Naive thymus-derived CD4-positive, alpha-beta T cell (primary cell): ENCODE results near the gene HOXD11. TPM values are rescaled to one million over a fixed set of nuclear protein-coding genes. Genes with fewer than 3 reads are reported as not detected.
A peak's percentile ranks its signal among the peaks of the same experiment; 100 is the strongest.

Experiments used
- ATAC-seq: fragments of 150-1000 bp; cut with Tn5 transposase; 2 replicates; pipeline ENCODE4 v1.10.0; 2021; ENCODE audit warnings: mild to moderate bottlenecking, moderate library complexity
- CTCF ChIA-PET: fragments of 350-600 bp; sonication (Branson Sonifier 250); formaldehyde crosslinking; loops from one replicate; lab custom pipeline; 2021; ENCODE audit warnings: antibody characterized with exemption; lab: Charles Lee
- POLR2A ChIA-PET: fragments of 350-600 bp; sonication (Branson Sonifier 250); formaldehyde crosslinking; loops from one replicate; lab custom pipeline; 2021; ENCODE audit warnings: antibody characterized with exemption, inconsistent platforms; lab: Charles Lee
- DNase-seq, 9 donors: peaks; one replicate each; pipeline versions ENCODE4 v3.0.0 to v3.0.0-alpha.2; 2020 to 2022; ENCODE audit warnings: mixed read lengths in 1 of 9
- H3K27ac ChIP-seq: one replicate; pipeline ENCODE4 v1.7.0; 2013; ENCODE audit warnings: mild to moderate bottlenecking, low read depth, low read length, moderate library complexity
- H3K27me3 ChIP-seq, 2 donors: one replicate each; pipeline ENCODE4 v1.7.0; 2013; ENCODE audit warnings: low read length in 2 of 2, mild to moderate bottlenecking in 2 of 2, moderate library complexity in 2 of 2; ENCODE audit not compliant: control insufficient read depth in 2 of 2, insufficient read depth in 2 of 2
- H3K36me3 ChIP-seq, 3 experiments: 1 replicate in 2 of 3; 2 replicates in 1 of 3; pipeline ENCODE4 v1.7.0; 2013; ENCODE audit warnings: low read length in 3 of 3, mild to moderate bottlenecking in 3 of 3, moderate library complexity in 1 of 3; ENCODE audit not compliant: insufficient read depth in 3 of 3, control insufficient read depth in 2 of 3
- H3K4me1 ChIP-seq, 2 donors: one replicate each; pipeline ENCODE4 v1.7.0; 2013; ENCODE audit warnings: low read length in 2 of 2, mild to moderate bottlenecking in 2 of 2, moderate library complexity in 1 of 2; ENCODE audit not compliant: control insufficient read depth in 2 of 2, insufficient read depth in 2 of 2
- H3K4me3 ChIP-seq: 2 replicates; pipeline ENCODE4 v1.7.0; 2013; ENCODE audit warnings: mild to moderate bottlenecking, low read length
- H3K9me3 ChIP-seq, 3 experiments: 1 replicate in 2 of 3; 2 replicates in 1 of 3; pipeline ENCODE4 v1.7.0; 2013; ENCODE audit warnings: low read length in 3 of 3; ENCODE audit not compliant: control insufficient read depth in 2 of 3
- H3K27ac Mint-ChIP-seq, 9 donors: one replicate each; pipeline ENCODE4 v1.8.0; 2020 to 2022; ENCODE audit warnings: mixed read lengths in 9 of 9, mild to moderate bottlenecking in 8 of 9, moderate library complexity in 5 of 9, inconsistent platforms in 2 of 9
- H3K27me3 Mint-ChIP-seq, 5 donors: one replicate each; pipeline ENCODE4 v1.8.0; 2021 to 2022; ENCODE audit warnings: mixed read lengths in 5 of 5, mild to moderate bottlenecking in 1 of 5
- H3K36me3 Mint-ChIP-seq, 5 donors: one replicate each; pipeline ENCODE4 v1.8.0; 2020 to 2022; ENCODE audit warnings: mixed read lengths in 5 of 5, mild to moderate bottlenecking in 3 of 5, inconsistent platforms in 1 of 5
- H3K4me1 Mint-ChIP-seq, 7 donors: one replicate each; pipeline ENCODE4 v1.8.0; 2020 to 2022; ENCODE audit warnings: mixed read lengths in 7 of 7, mild to moderate bottlenecking in 3 of 7, inconsistent platforms in 1 of 7
- H3K4me3 Mint-ChIP-seq, 10 donors: one replicate each; pipeline ENCODE4 v1.8.0; 2020 to 2022; ENCODE audit warnings: mild to moderate bottlenecking in 10 of 10, mixed read lengths in 10 of 10, moderate library complexity in 6 of 10, inconsistent platforms in 2 of 10
- H3K9me3 Mint-ChIP-seq, 11 donors: one replicate each; pipeline ENCODE4 v1.8.0; 2020 to 2022; ENCODE audit warnings: mixed read lengths in 11 of 11, mild to moderate bottlenecking in 4 of 11, inconsistent platforms in 1 of 11, moderate library complexity in 1 of 11
- intact Hi-C, 2 donors: fragments of 100-400 bp; cut with micrococcal nuclease; formaldehyde crosslinking; loops; one replicate each; pipeline ENCODE4 v1.15.1; 2023
- polyA plus RNA-seq, 2 donors: library from polyadenylated mRNA; unstranded; fragments of 300-500 nt; fragmentation: Illumina TruSeq; gene quantifications; one replicate each; pipeline ENCODE4 v1.2.3, GENCODE V29; 2021
- total RNA-seq, 6 experiments: library from RNA in 5 of 6; stranded (reverse) in 5 of 6; gene quantifications; 1 replicate in 5 of 6; 2 replicates in 1 of 6; pipeline ENCODE4 v1.2.3 and lab custom pipeline; 2021 to 2026

Gene HOXD11
- total and polyA plus RNA-seq, 7 experiments from 2014 or later: not detected

DNA sequence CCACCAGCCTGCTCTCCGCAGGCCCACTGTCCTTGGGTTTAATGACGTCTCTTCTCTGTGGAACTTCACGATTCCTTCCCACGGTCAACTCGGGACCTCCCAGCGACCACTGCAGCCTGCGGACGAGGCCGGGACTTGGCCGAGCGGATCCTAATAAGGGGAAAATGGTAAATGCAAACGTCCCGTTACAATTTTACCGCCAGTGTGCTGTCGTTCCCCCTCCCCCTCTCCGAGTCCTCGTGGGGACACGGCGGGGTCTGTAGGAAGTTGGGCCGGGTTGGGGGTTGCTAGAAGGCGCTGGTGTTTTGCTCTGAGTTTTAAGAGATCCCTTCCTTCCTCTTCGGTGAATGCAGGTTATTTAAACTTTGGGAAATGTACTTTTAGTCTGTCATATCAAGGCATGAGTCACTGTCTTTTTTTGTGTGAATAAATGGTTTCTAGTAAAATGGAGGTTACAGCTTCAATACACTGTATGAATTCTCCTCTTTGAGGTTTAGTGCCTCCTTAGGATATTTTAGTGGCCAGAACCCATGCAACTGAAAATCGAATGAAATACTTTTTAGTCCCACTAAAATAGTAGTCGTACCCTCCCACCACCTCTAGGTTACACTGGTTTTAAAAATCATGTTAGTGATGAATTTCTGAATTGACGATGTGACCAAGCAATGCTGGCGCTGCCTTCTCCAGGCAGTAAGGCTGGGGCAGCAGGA lies 2.3 kb downstream of the HOXD11 start:
- Histone ChIP-seq H3K36me3 (no peaks in the 10 kb centered on the region), H3K27me3 (peaks cover 14 to 70% of the 10 kb centered on the region in 2 donors), H3K27ac (no peak overlapping the region), H3K4me1 (peaks cover 0 to 18% of the 10 kb centered on the region in 2 donors), H3K9me3 (peaks cover 0 to 20% (median 0%) of the 10 kb centered on the region in 3 experiments), H3K4me3 (no peak overlapping the region)
- Mint-ChIP-seq H3K36me3 (peaks cover 0 to 18% (median 5%) of the 10 kb centered on the region in 5 donors), H3K4me3 (peak overlapping the region in 8 of 10 donors; percentile 44 to 66 (median 51)), H3K27ac (peak overlapping the region in 7 of 9 donors; percentile 17 to 76 (median 58)), H3K27me3 (peaks cover 79 to 89% (median 84%) of the 10 kb centered on the region in 5 donors), H3K4me1 (peaks cover 14 to 40% (median 24%) of the 10 kb centered on the region in 7 donors), H3K9me3 (peaks cover 0 to 61% (median 11%) of the 10 kb centered on the region in 11 donors)
- ChIA-PET POLR2A (no interaction called here), CTCF (interaction anchor here (1.4 kb wide), 1 partner anchor 12 kb away, joined by 3 read pairs; no protein-coding TSS in a partner anchor)
- DNase-seq (no peak), ATAC-seq (no peak)
- intact Hi-C loops: no loop called here

DNA sequence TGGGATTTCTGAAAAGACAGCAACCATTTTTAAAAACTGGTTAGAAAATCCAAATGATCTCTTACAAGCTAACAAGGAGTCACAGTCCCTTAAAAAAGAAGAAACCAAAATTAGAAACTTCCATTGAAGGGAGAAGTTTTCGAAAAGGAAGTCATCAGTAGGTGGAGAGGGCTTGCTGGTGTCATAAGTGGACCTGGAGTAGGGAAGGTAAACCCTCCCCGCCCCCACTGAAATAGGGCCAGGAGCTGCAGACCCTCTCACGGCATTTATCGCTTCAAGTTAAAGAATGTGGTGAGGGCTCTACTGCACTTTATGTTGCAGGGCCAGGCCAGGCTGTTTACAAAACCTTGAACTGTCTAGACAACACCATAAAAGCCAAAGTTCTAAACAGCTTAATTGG lies 2.9 kb downstream of the HOXD11 start:
- Histone ChIP-seq H3K27me3 (peaks cover 20 to 73% of the 10 kb centered on the region in 2 donors), H3K4me3 (no peak overlapping the region), H3K36me3 (no peaks in the 10 kb centered on the region), H3K27ac (no peak overlapping the region), H3K9me3 (peaks cover 0 to 22% (median 0%) of the 10 kb centered on the region in 3 experiments), H3K4me1 (peaks cover 0 to 18% of the 10 kb centered on the region in 2 donors)
- intact Hi-C loops: loop anchor here (2.0 to 5.0 kb wide), 3 partner anchors 31 to 52 kb away; no protein-coding TSS in a partner anchor
- Mint-ChIP-seq H3K27ac (peak overlapping the region in 2 of 9 donors; percentile 71 to 76), H3K36me3 (peaks cover 0 to 18% (median 6%) of the 10 kb centered on the region in 5 donors), H3K9me3 (peaks cover 0 to 62% (median 11%) of the 10 kb centered on the region in 11 donors), H3K27me3 (peaks cover 75 to 89% (median 82%) of the 10 kb centered on the region in 5 donors), H3K4me1 (peaks cover 11 to 35% (median 24%) of the 10 kb centered on the region in 7 donors), H3K4me3 (peak overlapping the region in 1 of 10 donors; percentile 24)
- ATAC-seq: no peak
- CTCF ChIA-PET: interaction anchor here (1.4 kb wide), 1 partner anchor 12 kb away, joined by 3 read pairs; no protein-coding TSS in a partner anchor
- DNase-seq: no peak
- POLR2A ChIA-PET: no interaction called here

- Histone ChIP-seq H3K9me3 (peaks cover 0 to 22% (median 0%) of the 10 kb centered on the region in 3 experiments), H3K4me3 (no peak overlapping the region), H3K36me3 (no peaks in the 10 kb centered on the region), H3K27ac (no peak overlapping the region), H3K27me3 (peaks cover 21 to 76% of the 10 kb centered on the region in 2 donors), H3K4me1 (peaks cover 0 to 18% of the 10 kb centered on the region in 2 donors)
- Mint-ChIP-seq H3K27ac (peak overlapping the region in 4 of 9 donors; percentile 21 to 71 (median 44)), H3K36me3 (peaks cover 0 to 18% (median 6%) of the 10 kb centered on the region in 5 donors), H3K4me3 (peak overlapping the region in 3 of 10 donors; percentile 3 to 24 (median 11)), H3K4me1 (peaks cover 9 to 29% (median 21%) of the 10 kb centered on the region in 7 donors), H3K9me3 (peaks cover 0 to 66% (median 10%) of the 10 kb centered on the region in 11 donors), H3K27me3 (peaks cover 73 to 87% (median 80%) of the 10 kb centered on the region in 5 donors)
- no peak for DNase-seq
- ATAC-seq: no peak
- ChIA-PET CTCF (interaction anchor here (1.4 to 1.5 kb wide), 2 partner anchors 11 to 17 kb away, joined by 3 read pairs; no protein-coding TSS in a partner anchor), POLR2A (no interaction called here)
- intact Hi-C loops: loop anchor here (2.0 to 5.0 kb wide), 3 partner anchors 32 to 52 kb away; no protein-coding TSS in a partner anchor
Measured at GRCh38 chr2:176110415-176111308, 3.6 kb downstream of the HOXD11 start.

- Histone ChIP-seq H3K4me3 (no peak overlapping the region), H3K4me1 (peaks cover 0 to 14% of the 10 kb centered on the region in 2 donors), H3K36me3 (no peaks in the 10 kb centered on the region), H3K27me3 (peaks cover 21 to 79% of the 10 kb centered on the region in 2 donors), H3K27ac (no peak overlapping the region), H3K9me3 (peaks cover 0 to 22% (median 0%) of the 10 kb centered on the region in 3 experiments)
- peaks cover 0 to 16% (median 4%) of the 10 kb centered on the region in 5 donors for H3K36me3 Mint-ChIP-seq
- DNase-seq (no peak), ATAC-seq (no peak)
- POLR2A ChIA-PET: no interaction called here
- H3K27ac Mint-ChIP-seq: peak overlapping the region in 3 of 9 donors; percentile 40 to 71 (median 48)
- H3K4me3 Mint-ChIP-seq: peak overlapping the region in 3 of 10 donors; percentile 3 to 30 (median 11)
- CTCF ChIA-PET: interaction anchor here (1.5 kb wide), 1 partner anchor 16 kb away, joined by 3 read pairs; no protein-coding TSS in a partner anchor
- H3K4me1 Mint-ChIP-seq: peaks cover 3 to 23% (median 15%) of the 10 kb centered on the region in 7 donors
- H3K27me3 Mint-ChIP-seq: peaks cover 70 to 87% (median 76%) of the 10 kb centered on the region in 5 donors
- intact Hi-C loops: loop anchor here (2.0 to 5.0 kb wide), 3 partner anchors 32 to 51 kb away; no protein-coding TSS in a partner anchor
- H3K9me3 Mint-ChIP-seq: peaks cover 0 to 64% (median 10%) of the 10 kb centered on the region in 11 donors
Measured at GRCh38 chr2:176111309-176111663, 4.2 kb downstream of the HOXD11 start.

GRCh38 chr2:176111846-176112374 lies 4.8 kb downstream of the HOXD11 start:
- intact Hi-C loops: loop anchor here (2.0 to 5.0 kb wide), 3 partner anchors 33 to 50 kb away; no protein-coding TSS in a partner anchor
- peak overlapping the region in 2 of 10 donors; percentile 11 to 19 for H3K4me3 Mint-ChIP-seq
- ChIA-PET CTCF (interaction anchor here (1.5 kb wide), 1 partner anchor 15 kb away, joined by 3 read pairs; no protein-coding TSS in a partner anchor), POLR2A (no interaction called here)
- DNase-seq: no peak
- H3K27ac ChIP-seq: no peak overlapping the region
- peaks cover 73 to 91% (median 79%) of the 10 kb centered on the region in 5 donors for H3K27me3 Mint-ChIP-seq
- no peak for ATAC-seq
- peaks cover 0 to 20% (median 12%) of the 10 kb centered on the region in 7 donors for H3K4me1 Mint-ChIP-seq
- H3K36me3 Mint-ChIP-seq: peaks cover 0 to 17% (median 4%) of the 10 kb centered on the region in 5 donors
- peaks cover 0 to 7% of the 10 kb centered on the region in 2 donors for H3K4me1 ChIP-seq
- peaks cover 0 to 22% (median 0%) of the 10 kb centered on the region in 3 experiments for H3K9me3 ChIP-seq
- H3K4me3 ChIP-seq: no peak overlapping the region
- peaks cover 2 to 68% (median 10%) of the 10 kb centered on the region in 11 donors for H3K9me3 Mint-ChIP-seq
- peak overlapping the region in 3 of 9 donors; percentile 14 to 71 (median 60) for H3K27ac Mint-ChIP-seq
- no peaks in the 10 kb centered on the region for H3K36me3 ChIP-seq
- H3K27me3 ChIP-seq: peaks cover 21 to 82% of the 10 kb centered on the region in 2 donors
